AG10803 (cell line): ENCODE measurements around the gene RGS16.

Experiments used
- DNase-seq: peaks from one replicate; pipeline ENCODE4 v3.0.0; 2010; ENCODE audit warnings: low read depth
- H3K4me3 ChIP-seq: 2 replicates; pipeline ENCODE4 v1.5.1; 2011; ENCODE audit warnings: mild to moderate bottlenecking, low read length, control low read depth
- CTCF ChIP-seq: conservative IDR thresholded peaks from 2 replicates; pipeline ENCODE4 v1.5.1; 2011; ENCODE audit warnings: mild to moderate bottlenecking, low read length, control low read depth, inconsistent platforms

Gene RGS16

GRCh38 chr1:182646739-182647138 lies 42.5 kb upstream of the RGS16 start:
- no peak overlapping the region for H3K4me3 ChIP-seq
- TF ChIP-seq CTCF = no peak
- no peak for DNase-seq

GRCh38 chr1:182644886-182645285 lies 40.7 kb upstream of the RGS16 start:
- no peak for TF ChIP-seq CTCF
- no peak for DNase-seq
- H3K4me3 ChIP-seq = no peak overlapping the region

GRCh38 chr1:182643699-182644098 lies 39.5 kb upstream of the RGS16 start:
- DNase-seq = no peak
- H3K4me3 ChIP-seq = no peak overlapping the region
- TF ChIP-seq CTCF = no peak

GRCh38 chr1:182642461-182642860 lies 38.3 kb upstream of the RGS16 start:
- no peak overlapping the region for H3K4me3 ChIP-seq
- no peak for TF ChIP-seq CTCF
- no peak for DNase-seq

- H3K4me3 ChIP-seq = no peak overlapping the region
- DNase-seq = no peak
- TF ChIP-seq CTCF = no peak
Observed at GRCh38 chr1:182641561-182641960, 37.4 kb upstream of the RGS16 start.

- H3K4me3 ChIP-seq = no peak overlapping the region
- TF ChIP-seq CTCF = no peak
- DNase-seq = no peak
Observed at GRCh38 chr1:182639330-182639729, 35.1 kb upstream of the RGS16 start.

- TF ChIP-seq CTCF = no peak
- DNase-seq = no peak
- H3K4me3 ChIP-seq = no peak overlapping the region
Observed at GRCh38 chr1:182637769-182638168, 33.6 kb upstream of the RGS16 start.
